Lower leg skin (tissue), 3 donors: Measurements from ENCODE around the gene ZNF746.

ENCODE experiments used
- CTCF ChIP-seq, 3 donors: fragments of 450-650 bp; IDR thresholded peaks; one replicate each; pipeline ENCODE4 v1.5.1; 2016; ENCODE audit warnings: antibody characterized with exemption in 3 of 3, mild to moderate bottlenecking in 3 of 3, moderate library complexity in 2 of 3
- POLR2A ChIP-seq, 2 donors: fragments of 450-650 bp; IDR thresholded peaks; one replicate each; pipeline ENCODE4 v1.6.1; 2016 to 2017; ENCODE audit warnings: antibody characterized with exemption in 2 of 2, mild to moderate bottlenecking in 1 of 2, moderate library complexity in 1 of 2

GRCh38 chr7:149455175-149455950 lies 42.2 kb downstream of the ZNF746 start:
- TF ChIP-seq CTCF (IDR thresholded peaks at IDR 0.05): no peak
- TF ChIP-seq POLR2A (IDR thresholded peaks at IDR 0.05): no peak
